Upper lobe of left lung (tissue), 6 donors: ENCODE measurements around the gene CHAD. TPM values are rescaled to one million over a fixed set of nuclear protein-coding genes. Genes with fewer than 3 reads are reported as not detected.

Experiments
- ATAC-seq, 2 donors: fragments of 200-7000 bp; cut with Tn5 transposase; one replicate each; pipeline ENCODE4 v1.9.1; 2022; ENCODE audit warnings: mild to moderate bottlenecking in 2 of 2, moderate library complexity in 2 of 2; ENCODE audit not compliant: low FRiP score in 2 of 2
- DNase-seq, 2 donors: peaks; one replicate each; pipeline ENCODE4 v3.0.0-alpha.2; 2019 to 2020
- H3K27ac ChIP-seq, 4 donors: fragments of 200-600 bp; sonication (generic); one replicate each; pipeline ENCODE4 v1.5.1; 2016 to 2019
- H3K27me3 ChIP-seq, 4 donors: fragments of 200-600 bp; sonication (generic); one replicate each; pipeline ENCODE4 v1.5.1; 2017 to 2019
- H3K36me3 ChIP-seq, 4 donors: fragments of 200-600 bp; sonication (generic); one replicate each; pipeline ENCODE4 v1.5.1; 2016 to 2019
- H3K4me1 ChIP-seq, 4 donors: fragments of 200-600 bp; sonication (generic); one replicate each; pipeline ENCODE4 v1.5.1; 2018 to 2019
- H3K4me3 ChIP-seq, 4 donors: fragments of 200-600 bp; sonication (generic); one replicate each; pipeline ENCODE4 v1.5.1; 2017 to 2019; ENCODE audit warnings: mild to moderate bottlenecking in 2 of 4, moderate library complexity in 1 of 4
- H3K9me3 ChIP-seq, 4 donors: fragments of 200-600 bp; sonication (generic); one replicate each; pipeline ENCODE4 v1.5.1; 2018 to 2019
- EP300 ChIP-seq, 4 donors: sonication (generic); formaldehyde crosslinking; IDR thresholded peaks; one replicate each; pipeline ENCODE4 v1.5.1; 2017; ENCODE audit warnings: antibody characterized with exemption in 4 of 4, control low read depth in 2 of 4
- POLR2A ChIP-seq, 4 donors: fragments of 450-650 bp; IDR thresholded peaks; one replicate each; pipeline ENCODE4 v1.5.1; 2016 to 2017; ENCODE audit warnings: antibody characterized with exemption in 4 of 4, mild to moderate bottlenecking in 2 of 4
- POLR2AphosphoS5 ChIP-seq, 2 donors: sonication (generic); formaldehyde crosslinking; IDR thresholded peaks; one replicate each; pipeline ENCODE4 v1.5.1; 2017; ENCODE audit warnings: antibody characterized with exemption in 2 of 2
- WGBS, 2 donors: methylation state at CpG; one replicate each; pipeline ENCODE4 v1.1.5; 2017 to 2018; 5-methylcytosine and 5-hydroxymethylcytosine counted together
- total RNA-seq, 6 donors: library from RNA; depleted of rRNA in 4 of 6; stranded (reverse); fragments of >200 nt in 4 of 6; gene quantifications; one replicate each; pipeline versions ENCODE4 v1.1.0 to v1.2.1, GENCODE V29; 2016 to 2021
- TF ChIP-seq, protein P1 (sequence below), 6 experiments: fragments of 450-650 bp in 4 of 6; fragments of 200-600 bp in 2 of 6; sonication (generic) in 2 of 6; IDR thresholded peaks; one replicate each; pipeline ENCODE4 v1.5.1; 2016 to 2019; ENCODE audit warnings: antibody characterized with exemption in 6 of 6
- donor health status: DM: no; HTN: no; CAD: no; lungs with moderate emphysema.
- donor health status: DM: no; HTN: yes; CAD: no; lungs with severe emphysema.

The CHAD gene
- total RNA-seq, 6 donors from 2014 or later: 0.13 to 0.30 (median 0.21) TPM; not detected in 2

DNA sequence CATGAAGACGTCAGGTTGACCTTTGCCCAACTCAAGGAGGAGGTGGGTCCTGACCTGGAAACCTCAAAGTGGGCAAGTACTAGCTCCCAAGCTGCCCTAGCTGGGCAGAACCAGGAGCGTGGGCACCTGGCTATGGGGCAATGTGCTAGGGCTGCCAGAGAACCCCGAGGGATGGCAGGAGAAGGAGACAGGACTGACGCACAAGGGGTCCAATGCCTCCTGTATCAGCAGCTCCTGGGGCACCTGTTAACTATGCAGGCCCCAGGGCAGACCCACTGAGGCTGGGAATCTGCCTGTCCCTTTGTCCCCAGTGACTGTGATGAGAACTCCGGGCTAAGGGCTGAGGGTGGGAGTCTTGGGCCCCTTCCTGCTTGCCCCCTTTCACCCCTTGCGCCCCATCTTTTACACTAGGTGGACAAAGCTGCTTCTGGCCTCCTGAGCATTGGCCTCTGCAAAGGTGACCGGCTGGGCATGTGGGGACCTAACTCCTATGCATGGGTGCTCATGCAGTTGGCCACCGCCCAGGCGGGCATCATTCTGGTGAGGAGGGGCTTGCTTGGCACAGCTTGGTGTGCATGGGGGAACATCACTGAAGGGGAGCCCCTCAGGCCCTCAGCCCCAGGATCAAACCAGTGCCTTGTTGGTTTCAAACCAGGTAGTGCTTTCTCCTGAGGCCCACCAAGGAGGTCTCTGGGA, 7.7 kb downstream of the CHAD start:
- Histone ChIP-seq H3K27ac (no peak overlapping the region), H3K9me3 (no peaks in the 10 kb centered on the region), H3K27me3 (no peaks in the 10 kb centered on the region), H3K4me3 (no peak overlapping the region), H3K36me3 (peaks cover 0 to 15% (median 11%) of the 10 kb centered on the region in 4 donors), H3K4me1 (no peaks in the 10 kb centered on the region)
- ATAC-seq (no peak), DNase-seq (no peak)
- TF ChIP-seq, protein P1, sequence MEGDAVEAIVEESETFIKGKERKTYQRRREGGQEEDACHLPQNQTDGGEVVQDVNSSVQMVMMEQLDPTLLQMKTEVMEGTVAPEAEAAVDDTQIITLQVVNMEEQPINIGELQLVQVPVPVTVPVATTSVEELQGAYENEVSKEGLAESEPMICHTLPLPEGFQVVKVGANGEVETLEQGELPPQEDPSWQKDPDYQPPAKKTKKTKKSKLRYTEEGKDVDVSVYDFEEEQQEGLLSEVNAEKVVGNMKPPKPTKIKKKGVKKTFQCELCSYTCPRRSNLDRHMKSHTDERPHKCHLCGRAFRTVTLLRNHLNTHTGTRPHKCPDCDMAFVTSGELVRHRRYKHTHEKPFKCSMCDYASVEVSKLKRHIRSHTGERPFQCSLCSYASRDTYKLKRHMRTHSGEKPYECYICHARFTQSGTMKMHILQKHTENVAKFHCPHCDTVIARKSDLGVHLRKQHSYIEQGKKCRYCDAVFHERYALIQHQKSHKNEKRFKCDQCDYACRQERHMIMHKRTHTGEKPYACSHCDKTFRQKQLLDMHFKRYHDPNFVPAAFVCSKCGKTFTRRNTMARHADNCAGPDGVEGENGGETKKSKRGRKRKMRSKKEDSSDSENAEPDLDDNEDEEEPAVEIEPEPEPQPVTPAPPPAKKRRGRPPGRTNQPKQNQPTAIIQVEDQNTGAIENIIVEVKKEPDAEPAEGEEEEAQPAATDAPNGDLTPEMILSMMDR (IDR thresholded peaks at IDR 0.05): no peak
- no peak for TF ChIP-seq POLR2AphosphoS5 (IDR thresholded peaks at IDR 0.05)
- no peak for TF ChIP-seq EP300 (IDR thresholded peaks at IDR 0.05)
- WGBS, 2 donors: 91 to 100% methylated on average over 1 to 9 of the region's 9 CpGs

DNA sequence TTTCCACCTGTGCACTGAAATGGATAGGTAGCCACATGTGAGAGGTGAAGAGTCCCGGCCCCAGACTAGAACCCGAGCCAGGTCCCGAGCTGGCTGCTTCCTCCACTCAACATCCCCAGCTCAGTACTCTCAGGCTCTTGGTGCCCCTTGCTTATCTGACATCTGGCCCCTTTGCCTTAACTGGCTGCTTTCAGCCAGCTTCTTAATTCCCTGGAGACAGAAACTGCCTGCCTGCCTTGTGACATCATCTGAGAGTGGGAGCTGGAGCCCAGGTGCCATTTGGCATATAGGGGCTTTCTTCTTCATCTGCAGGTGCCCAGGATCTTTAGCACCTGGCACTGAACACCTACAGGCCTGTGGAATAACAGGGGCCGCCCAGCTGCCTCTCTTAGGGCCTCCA, 8.9 kb downstream of the CHAD start:
- WGBS, 2 donors: 93% methylated on average over 4 of the region's 4 CpGs
- H3K4me1 ChIP-seq: no peaks in the 10 kb centered on the region
- H3K4me3 ChIP-seq: no peak overlapping the region
- no peaks in the 10 kb centered on the region for H3K27me3 ChIP-seq
- no peak overlapping the region for H3K27ac ChIP-seq
- H3K9me3 ChIP-seq: no peaks in the 10 kb centered on the region
- no peak for TF ChIP-seq EP300 (IDR thresholded peaks at IDR 0.05)
- no peak for TF ChIP-seq POLR2A (IDR thresholded peaks at IDR 0.05)
- no peak for TF ChIP-seq POLR2AphosphoS5 (IDR thresholded peaks at IDR 0.05)
- TF ChIP-seq, protein P1 (IDR thresholded peaks at IDR 0.05): no peak
- ATAC-seq: no peak
- H3K36me3 ChIP-seq: peaks cover 0 to 15% (median 11%) of the 10 kb centered on the region in 4 donors
- DNase-seq: no peak

DNA sequence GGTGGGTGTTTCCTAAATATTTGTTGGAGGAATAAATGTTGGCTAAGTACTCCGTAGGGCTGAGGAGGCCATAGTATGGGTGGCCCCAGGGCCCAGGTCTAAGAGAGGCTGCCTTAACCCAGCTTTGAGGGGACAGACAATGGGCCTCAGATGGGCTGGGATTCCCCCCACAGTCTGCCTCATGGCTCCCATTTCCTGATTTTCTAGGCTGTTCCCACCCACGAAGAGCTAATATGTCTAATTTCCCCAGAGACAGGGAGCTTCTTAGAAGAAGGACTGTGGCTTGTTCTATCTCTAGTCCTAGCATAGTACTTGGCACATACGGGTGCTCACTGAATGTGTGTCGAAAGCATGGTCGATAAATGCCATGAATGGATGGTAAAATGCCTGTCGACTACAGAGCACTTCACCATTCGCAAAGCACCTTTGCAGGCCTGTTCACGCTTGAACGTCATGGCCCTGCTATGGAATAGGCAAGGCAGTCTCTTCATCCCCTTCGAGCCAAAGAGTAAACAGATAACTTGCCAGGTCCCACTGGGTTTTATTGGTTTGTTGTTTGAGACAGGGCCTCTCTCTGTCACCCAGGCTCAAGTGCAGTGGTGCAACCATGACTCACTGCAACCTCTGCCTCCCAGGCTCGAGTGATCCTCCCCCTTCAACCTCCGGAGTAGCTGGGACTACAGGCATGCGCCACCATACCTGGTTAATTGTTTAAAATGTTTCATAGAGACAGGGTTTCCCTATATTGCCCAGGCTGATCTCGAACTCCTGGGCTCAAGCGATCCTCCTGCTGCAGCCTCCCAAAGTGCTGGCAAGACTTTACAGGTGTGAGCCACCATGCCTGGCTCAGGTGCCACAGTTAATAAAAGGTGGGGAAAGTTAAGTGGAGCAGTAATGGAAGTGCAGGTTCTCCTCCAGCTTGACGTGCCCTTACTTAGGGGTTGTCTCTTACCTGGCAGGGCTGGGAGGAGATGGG, 9.7 kb downstream of the CHAD start:
- WGBS, 2 donors: 81 to 86% methylated on average over 16 of the region's 16 CpGs
- TF ChIP-seq POLR2A (IDR thresholded peaks at IDR 0.05): no peak
- TF ChIP-seq, protein P1 (IDR thresholded peaks at IDR 0.05): no peak
- no peak for TF ChIP-seq POLR2AphosphoS5 (IDR thresholded peaks at IDR 0.05)
- no peak for TF ChIP-seq EP300 (IDR thresholded peaks at IDR 0.05)
- H3K9me3 ChIP-seq: no peaks in the 10 kb centered on the region
- H3K4me1 ChIP-seq: no peaks in the 10 kb centered on the region
- DNase-seq (peak in 1 of 2 donors; percentile 61), ATAC-seq (peak in 1 of 2 donors; percentile 23)
- peaks cover 0 to 15% (median 11%) of the 10 kb centered on the region in 4 donors for H3K36me3 ChIP-seq
- no peak overlapping the region for H3K4me3 ChIP-seq
- no peak overlapping the region for H3K27ac ChIP-seq
- H3K27me3 ChIP-seq: no peaks in the 10 kb centered on the region

DNA sequence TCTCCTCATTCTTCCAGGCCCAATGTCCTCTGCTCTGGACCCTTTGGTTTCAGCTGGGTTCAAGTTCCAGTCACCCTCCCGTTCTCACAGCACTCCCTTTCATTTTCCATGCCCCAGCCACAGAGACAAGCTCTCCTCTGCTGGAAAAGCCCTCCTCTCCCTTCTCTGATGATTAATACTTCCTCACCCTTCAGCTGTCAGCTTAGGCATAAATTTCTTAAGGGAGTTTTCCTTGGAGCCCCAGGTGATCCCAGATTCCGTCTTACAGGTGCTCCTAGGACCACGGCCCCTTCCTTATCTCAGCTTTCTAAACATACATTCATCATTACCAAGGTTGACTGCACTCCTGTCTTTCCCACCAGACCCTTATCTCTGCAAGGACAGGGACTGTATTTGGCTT, 10.4 kb downstream of the CHAD start:
- 75 to 98% methylated on average over 3 of the region's 3 CpGs for WGBS, 2 donors
- no peaks in the 10 kb centered on the region for H3K9me3 ChIP-seq
- ATAC-seq: no peak
- H3K36me3 ChIP-seq: peaks cover 0 to 13% (median 9%) of the 10 kb centered on the region in 4 donors
- TF ChIP-seq POLR2AphosphoS5 (IDR thresholded peaks at IDR 0.05) (no peak), EP300 (IDR thresholded peaks at IDR 0.05) (no peak), POLR2A (IDR thresholded peaks at IDR 0.05) (no peak)
- TF ChIP-seq, protein P1 (IDR thresholded peaks at IDR 0.05): no peak
- DNase-seq: no peak
- H3K4me3 ChIP-seq: no peak overlapping the region
- peaks cover 0 to 2% (median under 1%) of the 10 kb centered on the region in 4 donors for H3K4me1 ChIP-seq
- no peaks in the 10 kb centered on the region for H3K27me3 ChIP-seq
- H3K27ac ChIP-seq: no peak overlapping the region
